Adrenal gland (tissue), 12 donors: ENCODE data around the gene NR6A1. TPM values are rescaled to one million over a fixed set of nuclear protein-coding genes. Genes with fewer than 3 reads are reported as not detected.

Source experiments
- DNase-seq, 7 donors: peaks; one replicate each; pipeline ENCODE4 v3.0.0-alpha.2; 2019 to 2020
- H3K27ac ChIP-seq, 5 donors: fragments of 200-600 bp; sonication (generic) in 4 of 5; 1 replicate in 3 of 5; 2 replicates in 2 of 5; pipeline versions ENCODE4 v1.5.1 to v1.8.0; 2016 to 2020; ENCODE audit warnings: mild to moderate bottlenecking in 1 of 5
- H3K27me3 ChIP-seq: fragments of 200-600 bp; 2 replicates; pipeline ENCODE4 v1.8.0; 2021
- H3K36me3 ChIP-seq, 2 donors: fragments of 200-600 bp; replicated peaks in 1 of 2; 1 replicate in 1 of 2; 2 replicates in 1 of 2; pipeline versions ENCODE4 v1.5.1 to v1.8.0; 2018 to 2022
- H3K4me1 ChIP-seq, 2 donors: fragments of 200-600 bp; replicated peaks in 1 of 2; 1 replicate in 1 of 2; 2 replicates in 1 of 2; pipeline versions ENCODE4 v1.5.1 to v1.8.0; 2018 to 2021
- H3K4me3 ChIP-seq, 4 donors: fragments of 200-600 bp; sonication (generic) in 3 of 4; one replicate each; pipeline ENCODE4 v1.5.1; 2016 to 2018
- H3K9me3 ChIP-seq, 3 donors: fragments of 200-600 bp; sonication (generic) in 1 of 3; replicated peaks in 1 of 3; 1 replicate in 2 of 3; 2 replicates in 1 of 3; pipeline versions ENCODE4 v1.5.1 to v1.8.0; 2016 to 2021
- POLR2A ChIP-seq, 2 donors: fragments of 450-650 bp; IDR thresholded peaks; one replicate each; pipeline ENCODE4 v1.6.1; 2017; ENCODE audit warnings: antibody characterized with exemption in 2 of 2, mild to moderate bottlenecking in 2 of 2, moderate library complexity in 1 of 2
- WGBS, 4 donors: extraction: QIAGEN DNeasy Blood & Tissue Kit in 2 of 4; methylation state at CpG; one replicate each; pipeline versions ENCODE4 v1.1.5 to v1.1.7; 2013 to 2017; 5-methylcytosine and 5-hydroxymethylcytosine counted together
- intact Hi-C, 2 donors: fragments of 100-400 bp; cut with DNase I; formaldehyde crosslinking; loops; one replicate each; pipeline versions ENCODE4 v1.14.1 to v1.15.0; 2022 to 2023
- polyA plus RNA-seq, 3 donors: library from polyadenylated mRNA; stranded (reverse); fragments of 200-250 nt in 2 of 3; fragments of 350-450 nt in 1 of 3; fragmentation: Illumina TruSeq in 1 of 3; extraction: RNeasy Lipid Tissue Mini Kit (QIAGEN cat#74804) in 1 of 3; gene quantifications; one replicate each; pipeline ENCODE4 v1.2.3, GENCODE V29; 2013 to 2014
- total RNA-seq, 9 donors: library from RNA; depleted of rRNA in 4 of 9; stranded (reverse); fragments of >200 nt in 4 of 9; fragments of 120-200 nt in 1 of 9; fragmentation: NEBNext Ultra II Directional in 1 of 9; extraction: Animal tissue kit (Norgen Biotek cat#: 25700) in 1 of 9; gene quantifications; one replicate each; pipeline versions ENCODE4 v1.1.0 to v1.2.4, GENCODE V29; 2013 to 2023
- TF ChIP-seq, protein P1 (sequence below), 6 experiments: fragments of 450-650 bp in 4 of 6; fragments of 200-600 bp in 2 of 6; sonication (generic) in 1 of 6; IDR thresholded peaks; 1 replicate in 5 of 6; 2 replicates in 1 of 6; pipeline versions ENCODE4 v1.5.1 to v1.8.0; 2016 to 2021; ENCODE audit warnings: antibody characterized with exemption in 6 of 6, mild to moderate bottlenecking in 2 of 6, moderate library complexity in 1 of 6
- donor health status: healthy with polysubstance abuse.
- donor health status: Bipolar disorder and iron deficiency.
- donor health status: DM: yes; HTN: yes; CAD: no.
- donor health status: DM: no; HTN: no; CAD: no.
- donor health status: DM: no; HTN: no; CAD: no.
- donor health status: DM: yes; HTN: yes; CAD: no.

Gene NR6A1
- total and polyA plus RNA-seq, 12 donors, result 0.46 to 9.8 (median 1.5) TPM

DNA sequence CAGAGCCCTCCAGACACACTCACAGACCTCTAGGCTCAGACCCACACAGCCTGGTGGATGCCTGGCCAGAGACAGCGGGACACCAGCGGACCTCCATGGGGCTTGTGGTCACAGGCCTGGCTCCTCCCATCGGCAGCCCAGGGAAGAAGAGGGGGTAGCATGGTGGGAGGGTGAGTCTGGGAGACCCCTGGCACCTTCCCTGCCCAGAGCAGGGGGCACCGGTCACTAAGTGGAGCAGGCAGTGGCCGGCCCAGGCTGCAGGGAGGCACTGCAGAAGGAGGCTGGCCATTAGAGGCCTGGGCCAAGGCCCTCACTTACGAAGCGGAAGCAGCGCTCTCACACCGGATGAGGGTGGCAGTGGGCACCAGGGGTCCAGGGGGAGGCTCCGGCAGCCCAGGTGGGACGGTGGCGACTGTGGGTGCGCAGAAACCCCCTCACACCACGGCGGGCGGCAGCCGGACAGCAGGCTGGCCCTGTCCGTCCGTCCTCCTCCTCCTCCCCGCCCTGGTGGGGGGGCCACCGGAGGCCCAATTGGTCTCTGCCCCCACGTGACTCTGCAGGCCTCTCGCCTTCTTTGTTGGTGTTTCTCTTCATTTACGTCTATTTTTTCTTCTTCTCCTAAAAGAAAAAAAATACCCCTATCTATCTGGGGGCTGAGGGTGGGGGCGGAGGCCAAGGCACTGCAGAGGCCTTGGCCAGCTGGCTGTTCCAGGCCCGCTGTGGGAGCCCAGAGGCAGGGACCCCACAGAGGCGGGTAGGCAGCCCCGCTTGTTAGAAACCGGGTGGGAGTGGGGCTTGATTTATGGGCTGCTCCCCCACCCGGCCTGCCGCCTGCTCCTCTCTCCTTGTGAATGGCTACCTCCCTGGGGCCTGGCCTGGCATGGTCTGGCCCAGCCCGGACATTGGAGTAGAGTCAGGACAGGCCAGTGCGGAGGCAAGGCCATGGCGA is 263.9 kb downstream of the NR6A1 start, which contains the start of gene NR5A1:
Gene NR5A1, minus strand, starts transcription at position 469 of the 949 bp plus-strand sequence. CDS start 4,004 bp downstream, outside the sequence.
- H3K4me3 ChIP-seq, result peak within 1 kb of the TSS in 3 of 4 donors; percentile 38 to 76 (median 69)
- intact Hi-C loops, result no loop called here
- H3K27ac ChIP-seq, result peak within 1 kb of the TSS; percentile 81 to 95 (median 90)

DNA sequence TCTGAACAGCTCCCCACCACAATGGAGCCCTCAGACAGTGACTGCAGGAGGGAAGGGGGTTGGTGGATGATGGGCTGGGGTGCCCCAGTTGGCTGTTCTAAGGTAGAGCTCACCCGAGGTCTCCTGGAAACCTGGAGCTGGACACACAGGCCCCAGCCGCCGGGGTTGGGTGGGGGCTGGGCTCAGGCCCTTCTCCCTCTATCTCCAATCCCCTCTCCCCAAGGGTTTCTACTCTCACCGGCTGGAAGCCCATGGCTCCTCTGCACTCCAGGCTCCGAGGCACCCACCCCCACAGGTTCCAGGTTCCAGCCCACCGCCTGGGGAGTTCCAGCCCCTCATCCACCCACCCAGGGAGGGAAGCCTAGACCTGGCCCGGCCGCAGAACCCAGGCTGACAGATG is 264.7 kb downstream of the NR6A1 start:
- intact Hi-C loops, result no loop called here
- no peaks in the 10 kb centered on the region for H3K36me3 ChIP-seq
- TF ChIP-seq, protein P1, sequence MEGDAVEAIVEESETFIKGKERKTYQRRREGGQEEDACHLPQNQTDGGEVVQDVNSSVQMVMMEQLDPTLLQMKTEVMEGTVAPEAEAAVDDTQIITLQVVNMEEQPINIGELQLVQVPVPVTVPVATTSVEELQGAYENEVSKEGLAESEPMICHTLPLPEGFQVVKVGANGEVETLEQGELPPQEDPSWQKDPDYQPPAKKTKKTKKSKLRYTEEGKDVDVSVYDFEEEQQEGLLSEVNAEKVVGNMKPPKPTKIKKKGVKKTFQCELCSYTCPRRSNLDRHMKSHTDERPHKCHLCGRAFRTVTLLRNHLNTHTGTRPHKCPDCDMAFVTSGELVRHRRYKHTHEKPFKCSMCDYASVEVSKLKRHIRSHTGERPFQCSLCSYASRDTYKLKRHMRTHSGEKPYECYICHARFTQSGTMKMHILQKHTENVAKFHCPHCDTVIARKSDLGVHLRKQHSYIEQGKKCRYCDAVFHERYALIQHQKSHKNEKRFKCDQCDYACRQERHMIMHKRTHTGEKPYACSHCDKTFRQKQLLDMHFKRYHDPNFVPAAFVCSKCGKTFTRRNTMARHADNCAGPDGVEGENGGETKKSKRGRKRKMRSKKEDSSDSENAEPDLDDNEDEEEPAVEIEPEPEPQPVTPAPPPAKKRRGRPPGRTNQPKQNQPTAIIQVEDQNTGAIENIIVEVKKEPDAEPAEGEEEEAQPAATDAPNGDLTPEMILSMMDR (IDR thresholded peaks at IDR 0.05), result no peak
- TF ChIP-seq POLR2A (IDR thresholded peaks at IDR 0.05), result no peak
- DNase-seq, result peak in 4 of 7 donors; percentile 33 to 45 (median 39)
- H3K4me1 ChIP-seq, result peaks cover 22 to 31% of the 10 kb centered on the region in 2 donors
- 45 to 47% methylated on average over 8 of the region's 8 CpGs; no CpG with 5 or more reads in 2 of the 4 donors for WGBS, 4 donors
- H3K27ac ChIP-seq, result peak overlapping the region; percentile 59 to 95 (median 90)
- peak overlapping the region in 3 of 4 donors; percentile 38 to 76 (median 69) for H3K4me3 ChIP-seq
- H3K27me3 ChIP-seq, result peaks cover 12% of the 10 kb centered on the region
- no peaks in the 10 kb centered on the region for H3K9me3 ChIP-seq

More for the DNA sequence above, 263.9 kb downstream of the NR6A1 start, which contains the start of gene NR5A1:
- H3K4me1 ChIP-seq, result peaks cover 24 to 37% of the 10 kb centered on the region in 2 donors
- no peaks in the 10 kb centered on the region for H3K9me3 ChIP-seq
- TF ChIP-seq, protein P1 (IDR thresholded peaks at IDR 0.05), result no peak
- peak; percentile 36 to 74 for TF ChIP-seq POLR2A (IDR thresholded peaks at IDR 0.05)
- DNase-seq, result peak; percentile 80 to 91 (median 85)
- WGBS, 4 donors, result 44 to 54% (median 47%) methylated on average over 19 to 34 of the region's 34 CpGs
- no peaks in the 10 kb centered on the region for H3K36me3 ChIP-seq
- peaks cover 12% of the 10 kb centered on the region for H3K27me3 ChIP-seq

DNA sequence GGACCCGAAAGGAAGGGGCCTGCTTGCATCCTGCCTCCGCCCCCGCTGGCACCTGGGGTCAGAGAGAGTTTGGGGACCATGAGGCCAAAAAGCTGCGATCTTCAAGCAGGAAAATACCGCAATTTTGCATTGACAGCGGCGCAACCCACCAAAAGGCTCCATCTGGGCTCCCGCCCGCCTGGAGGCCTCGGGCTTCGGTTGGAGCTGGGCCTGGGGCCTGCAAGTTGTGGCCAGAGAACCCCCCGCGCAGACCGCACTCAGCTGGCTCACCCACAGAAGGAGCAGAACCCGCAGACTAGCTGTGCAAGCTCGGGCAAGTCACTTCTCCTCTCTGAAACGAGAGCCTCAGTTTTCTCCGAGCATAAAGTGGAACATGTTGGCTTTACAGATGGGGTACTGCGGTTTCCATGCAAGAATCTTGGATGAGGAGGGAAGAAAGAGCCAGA is 265.2 kb downstream of the NR6A1 start:
- intact Hi-C loops, result no loop called here
- peak in 3 of 7 donors; percentile 21 to 32 (median 27) for DNase-seq
- H3K4me3 ChIP-seq, result peak overlapping the region in 3 of 4 donors; percentile 28 to 76 (median 38)

More for the DNA sequence above, 265.2 kb downstream of the NR6A1 start:
- Histone ChIP-seq H3K36me3 (no peaks in the 10 kb centered on the region), H3K9me3 (no peaks in the 10 kb centered on the region), H3K27ac (peak overlapping the region in 4 of 5 donors; percentile 90 to 95 (median 92)), H3K4me1 (peaks cover 26 to 33% of the 10 kb centered on the region in 2 donors), H3K27me3 (peaks cover 12% of the 10 kb centered on the region)
- no peak for TF ChIP-seq POLR2A (IDR thresholded peaks at IDR 0.05)
- TF ChIP-seq, protein P1 (IDR thresholded peaks at IDR 0.05), result no peak
- 44 to 70% (median 54%) methylated on average over 11 to 19 of the region's 19 CpGs for WGBS, 4 donors
